Left kidney (tissue), 2 donors: ENCODE data around the gene LGR4. TPM values are rescaled to one million over a fixed set of nuclear protein-coding genes. Genes with fewer than 3 reads are reported as not detected.

ENCODE experiments used
- DNase-seq: peaks from one replicate; pipeline ENCODE4 v3.0.0-alpha.2; 2013
- polyA plus RNA-seq: library from polyadenylated mRNA; unstranded; fragments of 120-200 nt; gene quantifications from one replicate; pipeline ENCODE4 v1.2.1, GENCODE V29; 2013; ENCODE audit not compliant: insufficient read length

Gene LGR4
- polyA plus RNA-seq, 1 donor = 152 TPM

DNA sequence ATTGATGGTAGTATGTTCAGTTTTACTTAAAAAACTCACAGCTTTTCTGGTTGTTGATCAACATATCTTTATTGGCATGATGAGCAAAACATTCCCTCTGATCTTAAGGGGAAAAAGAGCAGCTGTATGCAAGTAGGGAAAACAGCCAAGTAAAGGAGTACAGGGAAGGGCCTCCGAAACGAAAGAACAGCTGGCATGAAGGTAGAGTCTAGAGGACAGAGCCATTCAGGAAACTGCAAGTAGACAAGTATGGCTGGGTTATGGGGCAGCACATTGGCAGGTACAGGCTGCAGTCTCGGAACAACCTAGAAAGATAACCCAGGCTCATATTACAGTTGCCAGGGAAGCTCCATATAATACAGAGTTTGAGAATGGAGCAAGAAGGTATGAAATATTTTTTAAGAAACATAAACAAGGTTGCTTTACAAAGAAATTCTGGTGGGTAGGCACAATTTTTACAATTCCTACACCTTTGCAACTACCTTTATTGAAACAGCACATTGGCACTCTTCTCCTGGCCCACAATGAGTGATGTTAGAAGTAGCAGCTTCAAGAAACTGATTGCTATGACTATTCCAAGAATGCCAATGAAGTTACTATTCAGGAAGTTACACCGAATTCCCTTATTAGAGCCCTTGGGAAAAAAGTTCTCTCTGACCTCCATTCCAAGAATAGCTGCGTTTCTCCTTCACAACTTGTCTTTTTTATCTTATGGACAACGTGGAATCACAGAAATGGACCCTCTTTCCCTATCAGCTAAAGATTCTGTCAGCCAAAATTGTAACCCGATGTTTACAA is 45.2 kb downstream of the LGR4 start:
- no peak for DNase-seq

DNA sequence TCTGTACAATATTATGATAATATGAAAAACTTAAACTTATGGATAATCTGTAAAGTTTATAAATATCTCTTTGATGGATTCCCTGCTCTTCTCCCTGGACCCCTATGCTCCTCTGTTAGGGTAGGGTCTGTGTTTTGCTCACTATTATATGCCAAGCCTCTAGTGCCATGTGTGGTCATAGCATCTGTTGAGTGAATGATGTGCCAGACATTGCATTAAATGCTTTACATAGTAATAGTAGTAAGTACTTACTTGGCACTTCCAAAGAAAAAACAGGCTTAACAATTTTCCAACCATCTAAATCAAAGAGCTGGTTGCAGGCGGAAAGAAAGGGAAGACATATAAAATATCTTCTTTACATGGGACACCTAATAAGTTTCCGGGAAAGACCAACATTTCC is 46.8 kb downstream of the LGR4 start:
- DNase-seq = no peak

- no peak for DNase-seq
These were observed 49.5 kb downstream of the LGR4 start for GRCh38 chr11:27423125-27423524.

- no peak for DNase-seq
These were observed 50.6 kb downstream of the LGR4 start for GRCh38 chr11:27421819-27422494.

- no peak for DNase-seq
These were observed 51.6 kb downstream of the LGR4 start for GRCh38 chr11:27420722-27421572.

GRCh38 chr11:27420217-27420616 is 52.4 kb downstream of the LGR4 start:
- DNase-seq = no peak

- no peak for DNase-seq
These were observed 54.2 kb downstream of the LGR4 start for GRCh38 chr11:27418356-27418755.

DNA sequence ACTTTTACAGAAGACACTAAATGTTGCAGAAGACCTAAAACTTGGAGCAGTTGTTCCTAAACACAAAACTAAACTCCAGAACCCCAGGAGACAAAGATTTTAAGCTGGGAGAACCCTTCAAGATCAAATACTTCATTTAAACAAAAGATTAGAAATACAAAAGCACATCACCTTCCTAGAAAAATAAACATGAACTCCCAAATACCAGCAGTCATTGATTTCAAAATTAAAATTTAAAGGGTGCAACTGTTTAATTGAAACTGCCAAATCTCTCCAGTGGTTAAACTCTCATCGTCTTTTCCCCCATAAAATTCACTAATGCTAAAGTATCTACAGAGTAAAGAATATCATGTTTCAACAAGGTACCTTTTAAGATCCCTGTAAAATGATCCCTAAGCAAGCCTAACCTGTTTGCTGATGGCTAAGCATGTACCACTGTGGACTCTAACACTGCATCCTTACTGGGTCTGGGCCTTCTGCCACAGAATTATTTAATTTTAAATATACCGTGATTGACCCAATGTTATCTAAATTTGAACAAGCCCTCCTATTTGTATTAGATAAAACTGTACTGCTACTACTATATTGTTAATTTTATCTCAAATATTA is 55.9 kb downstream of the LGR4 start:
- no peak for DNase-seq

- DNase-seq = no peak
These were observed 57.9 kb downstream of the LGR4 start for GRCh38 chr11:27414644-27415043.

GRCh38 chr11:27413218-27413617 is 59.4 kb downstream of the LGR4 start:
- DNase-seq = no peak

DNA sequence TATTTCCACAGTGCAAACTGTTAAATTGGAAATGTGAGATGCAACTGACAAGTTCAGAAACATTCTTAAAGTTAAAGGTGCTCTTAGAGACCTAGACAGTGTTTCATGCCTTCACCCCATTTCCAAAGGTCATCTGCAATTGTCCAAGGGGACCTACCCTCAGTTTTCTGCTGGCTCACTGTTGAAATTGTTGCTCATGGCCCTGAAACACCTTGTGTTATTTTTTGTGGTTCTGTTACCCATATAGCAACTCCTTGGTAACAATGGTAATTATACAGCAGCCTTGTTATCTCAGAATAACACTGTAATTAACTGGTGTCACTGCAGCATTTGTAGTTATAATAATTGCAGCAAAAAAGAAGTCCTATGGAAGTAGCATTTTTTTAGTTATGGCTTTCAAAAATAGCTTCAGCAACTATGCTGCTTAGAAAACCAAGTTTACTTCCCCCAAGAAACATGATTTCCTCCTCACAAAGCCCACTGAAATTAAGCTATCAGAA is 60.3 kb downstream of the LGR4 start:
- no peak for DNase-seq

DNA sequence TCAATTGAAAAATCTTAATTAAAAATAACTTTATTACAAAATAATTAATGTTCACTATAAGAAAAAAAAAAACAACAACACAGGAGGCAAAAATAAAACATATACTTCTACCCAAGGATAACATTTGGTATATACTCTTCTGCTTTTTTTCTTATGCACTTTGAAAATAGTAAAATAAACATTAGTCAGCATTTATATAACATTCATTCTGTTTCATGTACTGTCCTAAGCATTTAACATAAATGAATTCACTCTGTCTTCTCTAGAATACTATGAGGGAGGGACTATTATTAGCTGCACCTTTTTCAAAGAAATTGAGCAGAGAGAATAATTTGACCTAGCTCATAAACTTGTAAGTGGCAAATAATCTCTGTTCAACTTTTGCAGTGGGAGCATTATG is 61.3 kb downstream of the LGR4 start:
- DNase-seq = no peak

GRCh38 chr11:27410272-27410671 is 62.3 kb downstream of the LGR4 start:
- no peak for DNase-seq

GRCh38 chr11:27409742-27410141 is 62.8 kb downstream of the LGR4 start:
- DNase-seq = no peak

GRCh38 chr11:27409049-27409448 is 63.5 kb downstream of the LGR4 start:
- no peak for DNase-seq

DNA sequence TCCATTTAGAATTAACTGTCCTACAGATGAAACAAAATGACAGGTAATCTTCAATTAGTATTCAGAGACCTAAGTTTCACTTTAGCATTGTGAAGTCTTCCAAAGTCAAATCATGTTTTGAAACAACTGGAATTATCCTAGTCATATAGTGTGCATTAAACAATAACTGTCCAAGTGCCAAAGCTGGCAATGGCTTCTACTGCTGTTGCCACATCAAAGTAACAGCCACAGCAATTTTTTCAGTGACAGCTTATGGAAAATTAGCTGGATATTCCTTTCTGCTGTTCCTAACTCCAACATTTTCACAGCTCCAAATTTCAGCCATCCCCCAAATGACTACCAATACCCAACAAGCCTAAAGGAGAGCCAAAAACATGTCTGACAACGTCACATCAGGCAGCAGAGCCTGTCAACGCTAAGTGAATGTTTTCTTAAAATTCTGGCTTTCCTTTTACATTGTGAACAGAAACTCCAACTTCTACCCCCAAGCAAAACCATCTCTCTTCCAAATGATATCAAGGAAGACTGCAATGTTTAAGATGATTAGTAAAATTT is 64.3 kb downstream of the LGR4 start:
- no peak for DNase-seq

DNA sequence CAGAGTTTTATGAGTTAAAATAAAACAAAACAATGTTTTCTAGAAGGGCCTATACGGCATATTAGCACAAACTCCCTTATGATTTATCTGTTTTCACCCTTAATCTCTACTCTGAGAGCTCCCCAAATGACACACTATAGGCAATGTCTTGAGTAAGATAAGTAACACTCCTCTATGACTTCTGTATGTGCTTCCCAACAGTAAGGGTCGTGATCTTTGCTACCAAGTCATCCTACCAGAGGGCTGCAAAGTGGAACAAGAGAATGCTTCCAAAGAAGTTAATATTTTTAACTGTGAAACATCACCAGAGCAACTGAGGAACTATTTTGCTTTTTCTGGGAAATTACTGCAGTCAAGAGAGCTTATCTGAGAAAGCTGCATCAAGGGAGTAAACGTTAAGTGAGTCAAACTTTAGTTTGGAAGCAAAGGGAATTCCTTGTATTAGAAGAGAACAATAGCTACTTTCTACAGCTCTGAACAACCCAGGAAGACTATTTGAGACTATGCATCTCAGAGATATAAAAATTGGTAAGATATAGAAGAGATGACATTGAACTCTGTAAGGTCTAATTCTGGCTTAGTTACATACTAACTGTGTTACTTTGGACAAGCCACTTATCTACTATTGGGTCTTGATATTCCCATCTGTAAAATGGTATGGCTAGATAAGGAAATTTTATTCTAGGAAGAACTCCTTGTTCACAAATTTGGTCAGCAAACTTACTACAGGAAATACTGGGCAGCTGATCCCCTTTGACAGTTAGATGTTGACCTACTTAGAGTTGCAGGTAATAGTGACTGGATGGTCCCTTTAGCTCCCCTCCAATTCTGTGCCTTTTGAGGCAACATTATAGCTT is 65.9 kb downstream of the LGR4 start:
- DNase-seq = no peak

DNA sequence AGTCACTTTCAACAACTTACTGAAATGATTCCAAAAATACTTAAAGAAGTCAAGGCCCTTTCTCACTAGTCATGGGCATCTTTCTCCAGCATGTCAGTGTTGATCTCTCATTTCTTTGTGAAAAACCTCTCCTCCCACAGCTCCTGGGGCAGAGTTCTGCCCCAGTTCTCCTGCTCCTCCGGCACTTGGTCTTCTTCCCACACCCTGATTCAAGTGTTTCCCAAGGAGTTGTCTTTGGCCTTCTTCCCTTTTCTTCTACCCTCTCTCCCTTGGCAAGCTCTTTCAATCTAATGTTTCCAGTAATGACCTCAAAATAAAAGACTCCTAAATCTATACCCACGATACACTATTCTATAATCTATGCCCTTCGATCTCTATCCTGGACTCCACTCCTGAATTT is 67.5 kb downstream of the LGR4 start:
- no peak for DNase-seq

DNA sequence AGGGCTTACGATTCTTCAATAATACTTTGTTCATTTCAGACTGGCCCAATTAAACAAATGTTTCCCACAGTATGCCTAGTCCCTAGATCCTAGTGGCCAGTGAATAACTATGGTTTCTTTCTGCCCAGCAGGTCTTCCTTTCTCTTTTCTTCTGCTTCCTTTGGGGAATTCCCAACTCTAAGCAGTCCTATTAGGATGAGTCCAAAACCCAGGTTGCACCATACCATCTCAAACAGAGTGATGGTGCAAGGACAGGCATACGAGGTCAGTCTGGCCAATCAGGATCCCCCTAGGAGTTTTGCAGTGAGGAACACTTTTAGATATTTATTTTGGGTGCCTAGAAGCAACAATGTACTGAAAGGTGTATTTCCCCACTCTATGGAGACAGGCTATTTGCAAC is 68.2 kb downstream of the LGR4 start:
- DNase-seq = no peak

DNA sequence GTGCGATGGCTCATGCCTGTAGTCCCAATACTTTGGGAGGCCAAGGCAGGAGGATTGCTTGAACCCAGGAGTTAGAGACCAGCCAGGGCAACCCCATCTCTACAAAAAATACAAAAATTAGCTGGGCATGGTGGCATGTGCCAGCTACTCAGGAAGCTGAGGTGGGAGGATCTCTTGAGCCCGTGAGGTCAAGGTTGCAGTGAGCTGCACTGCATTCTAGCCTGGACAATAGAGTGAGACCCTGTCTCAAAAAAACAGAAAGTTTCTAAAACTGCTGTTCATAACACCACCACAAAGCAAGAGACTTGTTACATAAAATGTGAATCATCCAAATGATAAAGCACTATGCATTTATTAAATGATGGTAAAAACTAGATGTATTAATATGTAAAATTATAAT is 69.4 kb downstream of the LGR4 start:
- no peak for DNase-seq

DNA sequence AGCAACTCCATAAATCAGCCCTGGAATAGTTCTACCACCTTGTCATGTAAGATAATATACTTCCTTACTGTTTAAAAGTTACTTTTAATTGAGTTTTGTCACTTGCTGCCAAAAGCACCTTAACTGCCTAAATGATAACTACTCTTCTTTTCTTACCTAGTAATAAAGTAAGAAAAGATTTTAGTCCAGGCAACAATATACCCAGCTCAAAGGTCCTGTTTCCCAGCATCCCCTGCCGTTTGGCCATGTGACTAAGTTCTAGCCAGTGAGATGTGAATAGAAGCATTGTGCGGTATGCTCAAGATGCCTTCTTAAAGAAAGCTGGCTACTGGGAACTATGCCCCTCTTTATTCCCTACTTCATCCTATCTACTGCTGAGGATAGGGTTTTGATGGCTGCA is 70.1 kb downstream of the LGR4 start:
- DNase-seq = no peak
